MM.1S (cell line): ENCODE results near the gene GPR62.
A peak's percentile ranks its signal among the peaks of the same experiment; 100 is the strongest.

ENCODE experiments used
- DNase-seq: peaks from one replicate; pipeline ENCODE4 v3.0.0-alpha.2; 2015
- H2AFZ ChIP-seq: fragments of 300-600 bp; sonication (generic); 2 replicates; pipeline ENCODE4 v1.6.0; 2016; ENCODE audit warnings: antibody characterized with exemption, low read length
- H3F3A ChIP-seq: fragments of 300-600 bp; sonication (generic); 2 replicates; pipeline ENCODE4 v1.6.1; 2016; ENCODE audit warnings: mild to moderate bottlenecking, antibody characterized with exemption, low read length, moderate library complexity, mixed read lengths; ENCODE audit not compliant: insufficient read depth
- H3K27ac ChIP-seq: fragments of 300-600 bp; sonication (generic); 2 replicates; pipeline ENCODE4 v1.5.1; 2016; ENCODE audit warnings: mild to moderate bottlenecking, low read length
- H3K27me3 ChIP-seq: fragments of 300-600 bp; sonication (generic); replicated peaks from 2 replicates; pipeline ENCODE4 v1.6.0; 2016; ENCODE audit warnings: low read length; ENCODE audit not compliant: insufficient read depth
- H3K36me3 ChIP-seq: fragments of 300-600 bp; sonication (generic); replicated peaks from 2 replicates; pipeline ENCODE4 v1.6.1; 2016; ENCODE audit warnings: mild to moderate bottlenecking, low read length, mixed read lengths; ENCODE audit not compliant: insufficient read depth
- H3K4me1 ChIP-seq: fragments of 300-600 bp; sonication (generic); 2 replicates; pipeline ENCODE4 v1.6.1; 2016; ENCODE audit warnings: low read length, mixed read lengths
- H3K4me2 ChIP-seq: fragments of 300-600 bp; sonication (generic); 2 replicates; pipeline ENCODE4 v1.6.0; 2016; ENCODE audit warnings: low read depth, low read length
- H3K4me3 ChIP-seq: fragments of 300-600 bp; sonication (generic); 2 replicates; pipeline ENCODE4 v1.5.1; 2016; ENCODE audit warnings: low read length, mixed read lengths
- H3K79me2 ChIP-seq: fragments of 300-600 bp; sonication (generic); 2 replicates; pipeline ENCODE4 v1.6.1; 2016; ENCODE audit warnings: mixed run types, low read length, mixed read lengths
- H3K9ac ChIP-seq: fragments of 300-600 bp; sonication (generic); 2 replicates; pipeline ENCODE4 v1.6.1; 2016; ENCODE audit warnings: low read length, mixed read lengths
- H3K9me2 ChIP-seq: fragments of 300-600 bp; sonication (generic); replicated peaks from 2 replicates; pipeline ENCODE4 v1.6.1; 2016; ENCODE audit warnings: mild to moderate bottlenecking, low read length, mixed read lengths; ENCODE audit not compliant: insufficient read depth
- H3K9me3 ChIP-seq: fragments of 300-600 bp; sonication (generic); replicated peaks from 2 replicates; pipeline ENCODE4 v1.6.1; 2016; ENCODE audit warnings: mild to moderate bottlenecking, low read length, mixed read lengths; ENCODE audit not compliant: insufficient read depth
- H4K20me1 ChIP-seq: fragments of 300-600 bp; sonication (generic); 2 replicates; pipeline ENCODE4 v1.6.1; 2016; ENCODE audit warnings: mild to moderate bottlenecking, low read length, moderate library complexity, mixed read lengths; ENCODE audit not compliant: insufficient read depth
- CTCF ChIP-seq: fragments of 300-600 bp; sonication (generic); IDR thresholded peaks from 2 replicates; pipeline ENCODE4 v1.5.1; 2016; ENCODE audit warnings: antibody characterized with exemption, low read length, mixed read lengths
- EZH2 ChIP-seq: fragments of 300-600 bp; sonication (generic); optimal IDR thresholded peaks from 2 replicates; pipeline ENCODE3; 2017; ENCODE audit warnings: low read depth, mild to moderate bottlenecking, antibody characterized with exemption, low read length, mixed read lengths
- EZH2phosphoT487 ChIP-seq: fragments of 300-600 bp; sonication (generic); IDR thresholded peaks from 2 replicates; pipeline ENCODE4 v1.6.1; 2018; ENCODE audit warnings: antibody characterized with exemption, low read length

The GPR62 gene

GRCh38 chr3:51937611-51938450, 17.4 kb upstream of the GPR62 start:
- Histone ChIP-seq H3K9ac (no peak overlapping the region), H3K4me3 (no peak overlapping the region), H2AFZ (no peak overlapping the region), H4K20me1 (0 out of 2 replicates have a peak, but pooled peaks cover 2% of the 10 kb centered on the region), H3K9me2 (no peaks in the 10 kb centered on the region), H3K9me3 (no peaks in the 10 kb centered on the region), H3K79me2 (peaks cover 44% of the 10 kb centered on the region), H3F3A (no peaks in the 10 kb centered on the region), H3K36me3 (peaks cover 5% of the 10 kb centered on the region; the same call in 1 of the 2 replicates), H3K4me1 (peaks cover 10% of the 10 kb centered on the region), H3K4me2 (no peak overlapping the region), H3K27ac (no peak overlapping the region), H3K27me3 (no peaks in the 10 kb centered on the region)
- DNase-seq, result no peak
- TF ChIP-seq EZH2 (no peak), EZH2phosphoT487 (no peak), CTCF (no peak)

GRCh38 chr3:51938780-51939425, 16.3 kb upstream of the GPR62 start:
- H3K9me3 ChIP-seq, result no peaks in the 10 kb centered on the region
- peaks cover 5% of the 10 kb centered on the region; the same call in 1 of the 2 replicates for H3K36me3 ChIP-seq
- H3K4me1 ChIP-seq, result peaks cover 15% of the 10 kb centered on the region
- H3F3A ChIP-seq, result no peaks in the 10 kb centered on the region
- DNase-seq, result no peak
- H3K27ac ChIP-seq, result no peak overlapping the region
- H3K4me2 ChIP-seq, result no peak overlapping the region
- peaks cover 44% of the 10 kb centered on the region for H3K79me2 ChIP-seq
- H2AFZ ChIP-seq, result no peak overlapping the region
- H3K4me3 ChIP-seq, result no peak overlapping the region
- no peak overlapping the region for H3K9ac ChIP-seq
- H3K27me3 ChIP-seq, result no peaks in the 10 kb centered on the region
- no peaks in the 10 kb centered on the region for H3K9me2 ChIP-seq
- no peak for TF ChIP-seq EZH2
- TF ChIP-seq CTCF, result no peak
- TF ChIP-seq EZH2phosphoT487, result no peak
- H4K20me1 ChIP-seq, result 0 out of 2 replicates have a peak, but pooled peaks cover 2% of the 10 kb centered on the region

- no peaks in the 10 kb centered on the region for H3K9me3 ChIP-seq
- 0 out of 2 replicates have a peak, but pooled peaks cover 2% of the 10 kb centered on the region for H4K20me1 ChIP-seq
- H3K36me3 ChIP-seq, result peaks cover 5% of the 10 kb centered on the region; the same call in 1 of the 2 replicates
- H3K4me3 ChIP-seq, result peak overlapping the region; percentile 83
- no peaks in the 10 kb centered on the region for H3K9me2 ChIP-seq
- no peak for DNase-seq
- H3F3A ChIP-seq, result no peaks in the 10 kb centered on the region
- H3K9ac ChIP-seq, result peak overlapping the region; percentile 80
- no peak for TF ChIP-seq EZH2
- no peak for TF ChIP-seq CTCF
- no peak for TF ChIP-seq EZH2phosphoT487
- peaks cover 15% of the 10 kb centered on the region for H3K4me1 ChIP-seq
- peaks cover 44% of the 10 kb centered on the region for H3K79me2 ChIP-seq
- H3K4me2 ChIP-seq, result peak overlapping the region; percentile 95
- peak overlapping the region; percentile 54 for H2AFZ ChIP-seq
- H3K27ac ChIP-seq, result no peak overlapping the region
- H3K27me3 ChIP-seq, result no peaks in the 10 kb centered on the region
These were observed 14.3 kb upstream of the GPR62 start for GRCh38 chr3:51940648-51941462.
